Activated CD8-positive, alpha-beta T cell treated with anti-CD3 and anti-CD28 coated beads for 36 hours (primary cell): ENCODE results near the gene CPE. TPM values are rescaled to one million over a fixed set of nuclear protein-coding genes. Genes with fewer than 3 reads are reported as not detected.

Experiments
- ATAC-seq: fragments of 200-7000 bp; cut with Tn5 transposase; one replicate; pipeline ENCODE4 v1.10.0; 2021; ENCODE audit warnings: mild to moderate bottlenecking, moderate library complexity
- CTCF ChIA-PET: fragments of 350-600 bp; sonication (Branson Sonifier 250); formaldehyde crosslinking; loops from one replicate; lab custom pipeline; 2021; ENCODE audit warnings: antibody characterized with exemption; lab: Charles Lee
- POLR2A ChIA-PET: fragments of 350-600 bp; sonication (Branson Sonifier 250); formaldehyde crosslinking; loops from one replicate; lab custom pipeline; 2021; ENCODE audit warnings: antibody characterized with exemption; lab: Charles Lee
- DNase-seq: peaks from one replicate; pipeline ENCODE4 v3.0.0-alpha.2; 2020
- H3K27ac Mint-ChIP-seq: one replicate; pipeline ENCODE4 v1.8.0; 2021; ENCODE audit warnings: mild to moderate bottlenecking, mixed read lengths
- H3K27me3 Mint-ChIP-seq: one replicate; pipeline ENCODE4 v1.8.0; 2021; ENCODE audit warnings: mixed read lengths
- H3K36me3 Mint-ChIP-seq: one replicate; pipeline ENCODE4 v1.8.0; 2021; ENCODE audit warnings: low read depth, mixed read lengths
- H3K4me1 Mint-ChIP-seq: one replicate; pipeline ENCODE4 v1.8.0; 2021; ENCODE audit warnings: low read depth, mixed read lengths
- H3K4me3 Mint-ChIP-seq: one replicate; pipeline ENCODE4 v1.8.0; 2021; ENCODE audit warnings: mild to moderate bottlenecking, moderate library complexity, mixed read lengths
- H3K9me3 Mint-ChIP-seq: one replicate; pipeline ENCODE4 v1.8.0; 2021; ENCODE audit warnings: mixed read lengths
- intact Hi-C: fragments of 100-400 bp; cut with micrococcal nuclease; formaldehyde crosslinking; loops from one replicate; pipeline ENCODE4 v1.10.0; 2022
- total RNA-seq, 2 experiments: library from RNA; stranded (reverse); gene quantifications; one replicate each; pipeline ENCODE4 v1.2.3, GENCODE V29; 2021
- TF ChIP-seq, protein P1 (sequence below): fragments of 200-600 bp; IDR thresholded peaks from one replicate; pipeline ENCODE4 v1.8.0; 2022; ENCODE audit warnings: antibody characterized with exemption, mild to moderate bottlenecking

The CPE gene
- total RNA-seq, 2 experiments from 2014 or later: not detected

- H3K4me3 Mint-ChIP-seq: no peak overlapping the region
- no peaks in the 10 kb centered on the region for H3K36me3 Mint-ChIP-seq
- TF ChIP-seq, protein P1, sequence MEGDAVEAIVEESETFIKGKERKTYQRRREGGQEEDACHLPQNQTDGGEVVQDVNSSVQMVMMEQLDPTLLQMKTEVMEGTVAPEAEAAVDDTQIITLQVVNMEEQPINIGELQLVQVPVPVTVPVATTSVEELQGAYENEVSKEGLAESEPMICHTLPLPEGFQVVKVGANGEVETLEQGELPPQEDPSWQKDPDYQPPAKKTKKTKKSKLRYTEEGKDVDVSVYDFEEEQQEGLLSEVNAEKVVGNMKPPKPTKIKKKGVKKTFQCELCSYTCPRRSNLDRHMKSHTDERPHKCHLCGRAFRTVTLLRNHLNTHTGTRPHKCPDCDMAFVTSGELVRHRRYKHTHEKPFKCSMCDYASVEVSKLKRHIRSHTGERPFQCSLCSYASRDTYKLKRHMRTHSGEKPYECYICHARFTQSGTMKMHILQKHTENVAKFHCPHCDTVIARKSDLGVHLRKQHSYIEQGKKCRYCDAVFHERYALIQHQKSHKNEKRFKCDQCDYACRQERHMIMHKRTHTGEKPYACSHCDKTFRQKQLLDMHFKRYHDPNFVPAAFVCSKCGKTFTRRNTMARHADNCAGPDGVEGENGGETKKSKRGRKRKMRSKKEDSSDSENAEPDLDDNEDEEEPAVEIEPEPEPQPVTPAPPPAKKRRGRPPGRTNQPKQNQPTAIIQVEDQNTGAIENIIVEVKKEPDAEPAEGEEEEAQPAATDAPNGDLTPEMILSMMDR: no peak
- no peaks in the 10 kb centered on the region for H3K9me3 Mint-ChIP-seq
- DNase-seq (no peak), ATAC-seq (no peak)
- no peaks in the 10 kb centered on the region for H3K27me3 Mint-ChIP-seq
- POLR2A ChIA-PET: no interaction called here
- intact Hi-C loops: no loop called here
- H3K27ac Mint-ChIP-seq: no peak overlapping the region
- H3K4me1 Mint-ChIP-seq: no peaks in the 10 kb centered on the region
- CTCF ChIA-PET: interaction anchor here (0.6 kb wide), 1 partner anchor 279 kb away, joined by 4 read pairs; no protein-coding TSS in a partner anchor
Observed at GRCh38 chr4:165404080-165404479, 25.3 kb downstream of the CPE start.

GRCh38 chr4:165404696-165405095, 25.9 kb downstream of the CPE start:
- Mint-ChIP-seq H3K27me3 (no peaks in the 10 kb centered on the region), H3K4me1 (no peaks in the 10 kb centered on the region), H3K36me3 (no peaks in the 10 kb centered on the region), H3K27ac (no peak overlapping the region), H3K9me3 (no peaks in the 10 kb centered on the region), H3K4me3 (no peak overlapping the region)
- CTCF ChIA-PET: no interaction called here
- TF ChIP-seq, protein P1: no peak
- no peak for DNase-seq
- intact Hi-C loops: no loop called here
- POLR2A ChIA-PET: no interaction called here
- no peak for ATAC-seq

DNA sequence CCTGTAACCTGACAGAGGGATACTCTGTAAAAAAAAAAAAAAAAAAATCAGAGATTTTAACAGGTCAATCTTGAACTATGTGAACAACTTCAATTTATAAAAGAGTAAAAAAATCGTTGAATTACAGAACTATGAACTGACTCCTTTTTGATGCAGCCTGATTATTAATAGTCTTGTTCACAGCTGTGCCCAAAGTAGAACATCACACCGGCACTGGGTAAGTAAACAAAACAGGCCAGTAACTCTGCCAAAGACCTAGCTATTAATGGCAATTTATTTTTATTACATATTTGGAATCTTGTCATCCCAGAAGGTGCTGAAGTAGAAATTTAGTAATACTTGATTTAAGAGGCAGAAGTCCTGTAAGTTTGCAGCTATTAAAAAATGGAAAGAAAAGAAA, 31.4 kb downstream of the CPE start:
- intact Hi-C loops: no loop called here
- H3K27ac Mint-ChIP-seq: no peak overlapping the region
- H3K9me3 Mint-ChIP-seq: no peaks in the 10 kb centered on the region
- TF ChIP-seq, protein P1: no peak
- POLR2A ChIA-PET: interaction anchor here (0.7 kb wide), 1 partner anchor 452 kb away, joined by 3 read pairs; no protein-coding TSS in a partner anchor
- DNase-seq: no peak
- H3K36me3 Mint-ChIP-seq: no peaks in the 10 kb centered on the region
- peaks cover 3% of the 10 kb centered on the region for H3K27me3 Mint-ChIP-seq
- no peak for ATAC-seq
- no peaks in the 10 kb centered on the region for H3K4me1 Mint-ChIP-seq
- H3K4me3 Mint-ChIP-seq: no peak overlapping the region
- CTCF ChIA-PET: no interaction called here

- Mint-ChIP-seq H3K36me3 (no peaks in the 10 kb centered on the region), H3K27ac (no peak overlapping the region), H3K27me3 (peaks cover 4% of the 10 kb centered on the region), H3K9me3 (no peaks in the 10 kb centered on the region), H3K4me3 (no peak overlapping the region), H3K4me1 (no peaks in the 10 kb centered on the region)
- DNase-seq (no peak), ATAC-seq (no peak)
- ChIA-PET POLR2A (no interaction called here), CTCF (interaction anchor here (0.8 to 1.1 kb wide), 2 partner anchors 22 to 73 kb away, joined by 3 read pairs; no protein-coding TSS in a partner anchor)
- TF ChIP-seq, protein P1: no peak
- intact Hi-C loops: no loop called here
Observed at GRCh38 chr4:165415910-165416309, 37.1 kb downstream of the CPE start.

DNA sequence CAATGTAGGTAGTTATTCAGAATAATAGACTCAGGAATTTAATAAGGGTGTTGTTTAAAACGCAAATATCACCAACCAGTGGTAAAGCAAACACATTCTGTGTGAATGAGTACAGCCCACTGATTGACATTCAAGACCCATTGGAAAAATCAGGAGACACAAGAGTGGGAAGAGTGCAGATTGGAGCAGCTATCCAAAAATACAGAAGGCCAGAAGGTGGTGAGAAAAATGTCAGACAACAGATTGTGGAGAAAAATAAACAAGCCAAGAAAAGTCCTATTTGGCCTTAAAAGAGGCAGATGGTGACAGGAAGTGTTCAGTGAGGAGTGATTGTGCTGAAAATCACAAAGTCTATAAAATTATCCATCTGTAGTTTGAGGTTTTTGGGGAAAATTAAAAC, 39.3 kb downstream of the CPE start:
- Mint-ChIP-seq H3K27ac (no peak overlapping the region), H3K36me3 (no peaks in the 10 kb centered on the region), H3K4me1 (no peaks in the 10 kb centered on the region), H3K9me3 (no peaks in the 10 kb centered on the region), H3K4me3 (no peak overlapping the region), H3K27me3 (peaks cover 1% of the 10 kb centered on the region)
- ChIA-PET POLR2A (no interaction called here), CTCF (no interaction called here)
- TF ChIP-seq, protein P1: no peak
- no peak for DNase-seq
- ATAC-seq: no peak
- intact Hi-C loops: no loop called here
